Activated naive CD4-positive, alpha-beta T cell treated with anti-CD3 and anti-CD28 coated beads for 36 hours (primary cell): ENCODE data around the gene FHOD1. TPM values are rescaled to one million over a fixed set of nuclear protein-coding genes. Genes with fewer than 3 reads are reported as not detected.

ENCODE experiments used
- CTCF ChIA-PET: fragments of 350-600 bp; sonication (Branson Sonifier 250); formaldehyde crosslinking; loops from one replicate; lab custom pipeline; 2021; ENCODE audit warnings: antibody characterized with exemption; lab: Charles Lee
- DNase-seq: peaks from one replicate; pipeline ENCODE4 v3.0.0-alpha.2; 2020
- H3K27ac Mint-ChIP-seq: one replicate; pipeline ENCODE4 v1.8.0; 2021; ENCODE audit warnings: mild to moderate bottlenecking, mixed read lengths
- H3K27me3 Mint-ChIP-seq: one replicate; pipeline ENCODE4 v1.8.0; 2021; ENCODE audit warnings: low read depth, mixed read lengths
- H3K36me3 Mint-ChIP-seq: one replicate; pipeline ENCODE4 v1.8.0; 2021; ENCODE audit warnings: low read depth, mixed read lengths
- H3K4me1 Mint-ChIP-seq: one replicate; pipeline ENCODE4 v1.8.0; 2021; ENCODE audit warnings: low read depth, mixed read lengths
- H3K4me3 Mint-ChIP-seq: one replicate; pipeline ENCODE4 v1.8.0; 2021; ENCODE audit warnings: mild to moderate bottlenecking, moderate library complexity, mixed read lengths
- H3K9me3 Mint-ChIP-seq: one replicate; pipeline ENCODE4 v1.8.0; 2021; ENCODE audit warnings: mixed read lengths
- intact Hi-C: fragments of 100-400 bp; cut with micrococcal nuclease; formaldehyde crosslinking; loops from one replicate; pipeline ENCODE4 v1.15.1; 2023
- total RNA-seq, 2 experiments: library from RNA; stranded (reverse); gene quantifications; one replicate each; pipeline ENCODE4 v1.2.3, GENCODE V29; 2021

The FHOD1 gene
- total RNA-seq, 2 experiments from 2014 or later: 70.7 to 73.7 TPM

GRCh38 chr16:67282447-67282805 is 35.1 kb upstream of the FHOD1 start:
- H3K4me3 Mint-ChIP-seq: no peak overlapping the region
- peaks cover 10% of the 10 kb centered on the region for H3K4me1 Mint-ChIP-seq
- intact Hi-C loops: no loop called here
- H3K27ac Mint-ChIP-seq: no peak overlapping the region
- CTCF ChIA-PET: interaction anchor here (0.6 to 2.9 kb wide), 4 partner anchors 22 to 134 kb away, joined by 3 to 10 read pairs (median 6); partner anchors contain the start of gene ZDHHC1
- no peak for DNase-seq
- H3K36me3 Mint-ChIP-seq: peaks cover 3% of the 10 kb centered on the region
- no peaks in the 10 kb centered on the region for H3K27me3 Mint-ChIP-seq
- no peaks in the 10 kb centered on the region for H3K9me3 Mint-ChIP-seq

GRCh38 chr16:67281536-67282446 is 34.5 kb upstream of the FHOD1 start:
- no peak overlapping the region for H3K27ac Mint-ChIP-seq
- H3K4me1 Mint-ChIP-seq: peaks cover 16% of the 10 kb centered on the region
- H3K27me3 Mint-ChIP-seq: no peaks in the 10 kb centered on the region
- CTCF ChIA-PET: interaction anchor here (0.6 to 2.9 kb wide), 6 partner anchors 21 to 166 kb away, joined by 3 to 10 read pairs (median 4); partner anchors contain the start of gene ZDHHC1
- no peaks in the 10 kb centered on the region for H3K9me3 Mint-ChIP-seq
- H3K36me3 Mint-ChIP-seq: peaks cover 6% of the 10 kb centered on the region
- DNase-seq: no peak
- no peak overlapping the region for H3K4me3 Mint-ChIP-seq
- intact Hi-C loops: no loop called here

GRCh38 chr16:67280090-67281015 is 33.1 kb upstream of the FHOD1 start:
- peaks cover 20% of the 10 kb centered on the region for H3K4me1 Mint-ChIP-seq
- CTCF ChIA-PET: interaction anchor here (0.7 to 2.9 kb wide), 10 partner anchors 14 to 168 kb away, joined by 3 to 10 read pairs (median 4); partner anchors contain the start of genes KCTD19 and LRRC36
- no peaks in the 10 kb centered on the region for H3K9me3 Mint-ChIP-seq
- DNase-seq: no peak
- H3K4me3 Mint-ChIP-seq: peak overlapping the region; percentile 38
- intact Hi-C loops: no loop called here
- no peaks in the 10 kb centered on the region for H3K27me3 Mint-ChIP-seq
- peaks cover 11% of the 10 kb centered on the region for H3K36me3 Mint-ChIP-seq
- no peak overlapping the region for H3K27ac Mint-ChIP-seq

- Mint-ChIP-seq H3K27me3 (no peaks in the 10 kb centered on the region), H3K9me3 (no peaks in the 10 kb centered on the region), H3K4me3 (peak within 1 kb of the TSS; percentile 79), H3K27ac (peak within 1 kb of the TSS; percentile 86), H3K36me3 (peaks cover 11% of the 10 kb centered on the region), H3K4me1 (peaks cover 20% of the 10 kb centered on the region)
- CTCF ChIA-PET: interaction anchor here (0.7 to 2.9 kb wide), 17 partner anchors 11 to 139 kb away, joined by 3 to 10 read pairs (median 4); partner anchors contain the start of genes FHOD1, KCTD19 and LRRC36
- DNase-seq: peak; percentile 85
- intact Hi-C loops: loop anchor here (1.0 to 2.0 kb wide), 7 partner anchors 32 to 325 kb away; partner anchors contain the start of genes TMEM208 and ZDHHC1
Observed at GRCh38 chr16:67279296-67280089, 32.2 kb upstream of the FHOD1 start, which contains the start of gene PLEKHG4. Gene PLEKHG4 (plus strand): TSS chr16:67279532. CDS start chr16:67280045, 513 bp downstream.

GRCh38 chr16:67278773-67279295 is 31.6 kb upstream of the FHOD1 start:
- Mint-ChIP-seq H3K9me3 (no peaks in the 10 kb centered on the region), H3K27me3 (no peaks in the 10 kb centered on the region), H3K4me3 (peak overlapping the region; percentile 79), H3K36me3 (peaks cover 11% of the 10 kb centered on the region), H3K4me1 (peaks cover 20% of the 10 kb centered on the region), H3K27ac (peak overlapping the region; percentile 86)
- intact Hi-C loops: loop anchor here (1.0 to 2.0 kb wide), 9 partner anchors 19 to 324 kb away; partner anchors contain the start of genes FHOD1, TMEM208 and ZDHHC1
- DNase-seq: peak; percentile 69
- CTCF ChIA-PET: interaction anchor here (0.5 to 2.8 kb wide), 24 partner anchors 12 to 189 kb away, joined by 3 to 19 read pairs (median 4); partner anchors contain the start of genes FHOD1, KCTD19, LRRC36 and TMEM208

GRCh38 chr16:67277999-67278772 is 30.9 kb upstream of the FHOD1 start:
- H3K27ac Mint-ChIP-seq: peak overlapping the region; percentile 86
- peaks cover 20% of the 10 kb centered on the region for H3K4me1 Mint-ChIP-seq
- H3K9me3 Mint-ChIP-seq: no peaks in the 10 kb centered on the region
- peak overlapping the region; percentile 79 for H3K4me3 Mint-ChIP-seq
- intact Hi-C loops: loop anchor here (1.0 to 2.0 kb wide), 4 partner anchors 18 to 323 kb away; partner anchors contain the start of gene FHOD1
- no peaks in the 10 kb centered on the region for H3K27me3 Mint-ChIP-seq
- peaks cover 13% of the 10 kb centered on the region for H3K36me3 Mint-ChIP-seq
- CTCF ChIA-PET: interaction anchor here (0.5 to 2.8 kb wide), 26 partner anchors 10 to 190 kb away, joined by 3 to 19 read pairs (median 3); partner anchors contain the start of genes FHOD1, KCTD19, LRRC36 and TMEM208
- DNase-seq: no peak

- DNase-seq: peak; percentile 23
- CTCF ChIA-PET: interaction anchor here (0.6 to 2.8 kb wide), 11 partner anchors 17 to 399 kb away, joined by 3 to 19 read pairs (median 3); partner anchors contain the start of gene TMEM208
- no peaks in the 10 kb centered on the region for H3K27me3 Mint-ChIP-seq
Observed at GRCh38 chr16:67277294-67277998, 30.2 kb upstream of the FHOD1 start.

GRCh38 chr16:67275321-67275720 is 28.0 kb upstream of the FHOD1 start:
- DNase-seq: no peak
- Mint-ChIP-seq H3K27me3 (no peaks in the 10 kb centered on the region), H3K27ac (no peak overlapping the region), H3K9me3 (no peaks in the 10 kb centered on the region), H3K4me3 (no peak overlapping the region), H3K36me3 (peaks cover 13% of the 10 kb centered on the region), H3K4me1 (peaks cover 20% of the 10 kb centered on the region)
- intact Hi-C loops: no loop called here
- CTCF ChIA-PET: interaction anchor here (0.7 kb wide), 1 partner anchor 571 kb away, joined by 3 read pairs; no protein-coding TSS in a partner anchor

More at GRCh38 chr16:67277294-67277998, 30.2 kb upstream of the FHOD1 start:
- no peaks in the 10 kb centered on the region for H3K9me3 Mint-ChIP-seq
- intact Hi-C loops: no loop called here
- peak overlapping the region; percentile 86 for H3K27ac Mint-ChIP-seq
- peak overlapping the region; percentile 79 for H3K4me3 Mint-ChIP-seq
- peaks cover 13% of the 10 kb centered on the region for H3K36me3 Mint-ChIP-seq
- peaks cover 20% of the 10 kb centered on the region for H3K4me1 Mint-ChIP-seq

- no peak overlapping the region for H3K4me3 Mint-ChIP-seq
- no peaks in the 10 kb centered on the region for H3K9me3 Mint-ChIP-seq
- peaks cover 1% of the 10 kb centered on the region for H3K4me1 Mint-ChIP-seq
- intact Hi-C loops: no loop called here
- no peak overlapping the region for H3K27ac Mint-ChIP-seq
- DNase-seq: no peak
- CTCF ChIA-PET: no interaction called here
- peaks cover 5% of the 10 kb centered on the region for H3K36me3 Mint-ChIP-seq
- no peaks in the 10 kb centered on the region for H3K27me3 Mint-ChIP-seq
Observed at GRCh38 chr16:67271446-67271845, 24.2 kb upstream of the FHOD1 start.
